HEK293 (cell line): ENCODE measurements around the gene FILIP1L.

Experiments used
- BCL11B ChIP-seq: fragments of 450-650 bp; formaldehyde crosslinking; IDR thresholded peaks from 2 replicates; pipeline ENCODE4 v1.5.1; 2016; ENCODE audit warnings: low read depth, missing biosample characterization, missing genetic modification characterization
- ZBTB21 ChIP-seq: fragments of 450-650 bp; formaldehyde crosslinking; IDR thresholded peaks from 2 replicates; pipeline ENCODE4 v1.5.1; 2017; ENCODE audit warnings: missing biosample characterization, missing genetic modification characterization
- ZNF423 ChIP-seq: fragments of 450-650 bp; formaldehyde crosslinking; IDR thresholded peaks from 2 replicates; pipeline ENCODE4 v1.5.1; 2016; ENCODE audit warnings: missing biosample characterization, missing genetic modification characterization
- ZNF701 ChIP-seq: fragments of 450-650 bp; formaldehyde crosslinking; IDR thresholded peaks from 2 replicates; pipeline ENCODE4 v1.5.1; 2016; ENCODE audit warnings: missing biosample characterization, missing genetic modification characterization
- TF ChIP-seq, protein P1 (sequence below): fragments of 450-650 bp; formaldehyde crosslinking; IDR thresholded peaks from 2 replicates; pipeline ENCODE4 v1.5.1; 2016; ENCODE audit warnings: missing biosample characterization, missing genetic modification characterization

GRCh38 chr3:100043271-100043670, 71.0 kb downstream of the FILIP1L start:
- TF ChIP-seq, protein P1, sequence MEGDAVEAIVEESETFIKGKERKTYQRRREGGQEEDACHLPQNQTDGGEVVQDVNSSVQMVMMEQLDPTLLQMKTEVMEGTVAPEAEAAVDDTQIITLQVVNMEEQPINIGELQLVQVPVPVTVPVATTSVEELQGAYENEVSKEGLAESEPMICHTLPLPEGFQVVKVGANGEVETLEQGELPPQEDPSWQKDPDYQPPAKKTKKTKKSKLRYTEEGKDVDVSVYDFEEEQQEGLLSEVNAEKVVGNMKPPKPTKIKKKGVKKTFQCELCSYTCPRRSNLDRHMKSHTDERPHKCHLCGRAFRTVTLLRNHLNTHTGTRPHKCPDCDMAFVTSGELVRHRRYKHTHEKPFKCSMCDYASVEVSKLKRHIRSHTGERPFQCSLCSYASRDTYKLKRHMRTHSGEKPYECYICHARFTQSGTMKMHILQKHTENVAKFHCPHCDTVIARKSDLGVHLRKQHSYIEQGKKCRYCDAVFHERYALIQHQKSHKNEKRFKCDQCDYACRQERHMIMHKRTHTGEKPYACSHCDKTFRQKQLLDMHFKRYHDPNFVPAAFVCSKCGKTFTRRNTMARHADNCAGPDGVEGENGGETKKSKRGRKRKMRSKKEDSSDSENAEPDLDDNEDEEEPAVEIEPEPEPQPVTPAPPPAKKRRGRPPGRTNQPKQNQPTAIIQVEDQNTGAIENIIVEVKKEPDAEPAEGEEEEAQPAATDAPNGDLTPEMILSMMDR (tag by site-specific recombination), result no peak
- TF ChIP-seq ZBTB21 (no peak), ZNF423 (tag by site-specific recombination) (no peak), ZNF701 (no peak), BCL11B (tag by site-specific recombination) (no peak)
